Mesendoderm (in vitro differentiated cells): ENCODE data around the gene FRRS1L.

Experiments used
- DNase-seq: peaks from one replicate; pipeline ENCODE4 v3.0.0; 2013
- H2AK5ac ChIP-seq: 2 replicates; pipeline ENCODE4 v1.6.1; 2013; ENCODE audit warnings: low read length, inconsistent platforms
- H2BK120ac ChIP-seq: 2 replicates; pipeline ENCODE4 v1.6.1; 2013; ENCODE audit warnings: low read depth, mild to moderate bottlenecking, low read length, moderate library complexity, mixed read lengths
- H2BK15ac ChIP-seq: replicated peaks from 2 replicates; pipeline ENCODE4 v1.6.1; 2013; ENCODE audit warnings: low read depth, mild to moderate bottlenecking, moderate library complexity
- H2BK5ac ChIP-seq: 2 replicates; pipeline ENCODE4 v1.6.1; 2013; ENCODE audit warnings: low read length, inconsistent platforms
- H3K18ac ChIP-seq: 2 replicates; pipeline ENCODE4 v1.6.1; 2013; ENCODE audit warnings: mild to moderate bottlenecking, low read length, mixed read lengths
- H3K23ac ChIP-seq: one replicate; pipeline ENCODE4 v1.6.1; 2013; ENCODE audit warnings: low read length
- H3K27ac ChIP-seq: 2 replicates; pipeline ENCODE4 v1.5.1; 2013; ENCODE audit warnings: low read depth, mild to moderate bottlenecking, inconsistent platforms, low read length, moderate library complexity
- H3K27me3 ChIP-seq: 2 replicates; pipeline ENCODE4 v1.6.1; 2013; ENCODE audit warnings: low read length, control low read depth, mild to moderate bottlenecking, inconsistent platforms; ENCODE audit not compliant: insufficient read depth, poor library complexity
- H3K36me3 ChIP-seq: 2 replicates; pipeline ENCODE4 v1.6.1; 2013; ENCODE audit warnings: low read length, inconsistent platforms; ENCODE audit not compliant: control insufficient read depth, insufficient read depth
- H3K4ac ChIP-seq: one replicate; pipeline ENCODE4 v1.6.1; 2013; ENCODE audit warnings: low read depth, mild to moderate bottlenecking, low read length, moderate library complexity
- H3K4me1 ChIP-seq: 2 replicates; pipeline ENCODE4 v1.6.1; 2013; ENCODE audit warnings: low read depth, low read length, inconsistent platforms; ENCODE audit not compliant: control insufficient read depth
- H3K4me2 ChIP-seq: 2 replicates; pipeline ENCODE4 v1.6.1; 2013; ENCODE audit warnings: low read length
- H3K4me3 ChIP-seq: 2 replicates; pipeline ENCODE4 v1.5.1; 2013; ENCODE audit warnings: mild to moderate bottlenecking, low read length
- H3K56ac ChIP-seq: one replicate; pipeline ENCODE4 v1.6.1; 2013; ENCODE audit warnings: low read length
- H3K79me1 ChIP-seq: 2 replicates; pipeline ENCODE4 v1.6.1; 2013; ENCODE audit warnings: low read length, inconsistent platforms
- H3K79me2 ChIP-seq: 2 replicates; pipeline ENCODE4 v1.6.1; 2013; ENCODE audit warnings: mild to moderate bottlenecking, low read length; ENCODE audit not compliant: control insufficient read depth, insufficient read depth
- H3K9ac ChIP-seq: 2 replicates; pipeline ENCODE4 v1.6.1; 2013; ENCODE audit warnings: low read length, inconsistent platforms
- H4K5ac ChIP-seq: one replicate; pipeline ENCODE4 v1.6.1; 2013; ENCODE audit warnings: low read length
- H4K8ac ChIP-seq: one replicate; pipeline ENCODE4 v1.6.1; 2013; ENCODE audit warnings: low read depth, mild to moderate bottlenecking, control low read depth, low read length, moderate library complexity
- whole genome bisulfite sequencing: extraction: QIAGEN DNeasy Blood & Tissue Kit; methylation state at CpG from one replicate; pipeline ENCODE4 v1.1.7; 2013; ENCODE audit warnings: low lambda C conversion rate, missing lambda C conversion rate; ENCODE audit not compliant: insufficient coverage; ENCODE audit errors: extremely low coverage; 5-methylcytosine and 5-hydroxymethylcytosine counted together

FRRS1L gene

DNA sequence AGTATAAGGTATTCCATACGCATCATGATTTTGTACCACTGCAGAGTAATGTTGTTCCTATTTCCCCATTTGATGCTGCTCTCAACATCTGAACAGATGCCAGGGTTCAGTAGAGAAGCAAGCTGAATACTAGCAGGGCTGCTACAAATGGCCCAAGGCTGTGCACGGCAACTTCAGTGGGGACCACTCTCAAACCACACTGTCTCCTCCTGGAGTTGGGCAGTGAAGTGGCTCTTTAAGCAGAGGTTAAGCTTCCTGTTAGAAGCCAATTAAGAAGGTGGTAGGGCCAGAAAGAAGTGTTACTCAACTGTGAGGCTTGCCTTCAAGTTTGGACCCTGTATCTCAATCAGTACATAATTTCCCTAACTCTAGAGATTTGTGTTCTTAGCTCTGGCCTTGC, 79.3 kb downstream of the FRRS1L start:
- no peak overlapping the region for H4K8ac ChIP-seq
- no peak overlapping the region for H3K23ac ChIP-seq
- H3K4me1 ChIP-seq, result no peaks in the 10 kb centered on the region
- no peak overlapping the region for H3K4ac ChIP-seq
- H2BK5ac ChIP-seq, result no peak overlapping the region
- DNase-seq, result no peak
- H3K27me3 ChIP-seq, result no peaks in the 10 kb centered on the region
- H2BK15ac ChIP-seq, result no peak overlapping the region
- no CpG with 5 or more reads among the region's 2 CpGs for WGBS
- H3K56ac ChIP-seq, result no peak overlapping the region
- no peak overlapping the region for H3K4me3 ChIP-seq
- H3K9ac ChIP-seq, result no peak overlapping the region
- H3K18ac ChIP-seq, result no peak overlapping the region
- H2AK5ac ChIP-seq, result no peak overlapping the region
- H3K36me3 ChIP-seq, result peaks cover 3% of the 10 kb centered on the region
- no peak overlapping the region for H4K5ac ChIP-seq
- H3K4me2 ChIP-seq, result no peak overlapping the region
- H3K79me1 ChIP-seq, result peaks cover 8% of the 10 kb centered on the region
- H3K27ac ChIP-seq, result no peak overlapping the region
- H3K79me2 ChIP-seq, result peaks cover 3% of the 10 kb centered on the region
- H2BK120ac ChIP-seq, result no peak overlapping the region

DNA sequence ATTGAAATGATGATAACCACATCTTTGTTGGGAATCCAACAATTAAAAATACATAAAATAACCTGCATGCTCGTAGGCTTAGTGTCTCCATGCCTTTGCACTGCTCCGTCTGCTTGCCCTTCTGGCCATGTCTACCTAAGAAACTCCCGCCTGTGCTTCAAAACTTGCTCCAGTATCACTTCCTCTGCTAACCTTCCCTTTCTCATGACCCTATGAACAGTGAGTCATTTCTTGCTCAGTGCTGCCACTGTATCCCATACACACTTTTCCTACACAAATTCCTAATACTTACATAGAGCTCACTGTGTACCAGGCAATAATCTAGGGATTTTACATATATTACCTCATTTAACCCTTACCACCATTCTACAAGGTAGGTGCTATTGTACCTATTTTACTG, 80.8 kb downstream of the FRRS1L start:
- H3K4ac ChIP-seq, result no peak overlapping the region
- no peak overlapping the region for H4K5ac ChIP-seq
- peaks cover 3% of the 10 kb centered on the region for H3K36me3 ChIP-seq
- H3K23ac ChIP-seq, result no peak overlapping the region
- H4K8ac ChIP-seq, result no peak overlapping the region
- no peak overlapping the region for H3K9ac ChIP-seq
- H3K79me1 ChIP-seq, result peaks cover 5% of the 10 kb centered on the region
- H3K18ac ChIP-seq, result no peak overlapping the region
- H2AK5ac ChIP-seq, result no peak overlapping the region
- DNase-seq, result no peak
- H2BK120ac ChIP-seq, result no peak overlapping the region
- no peak overlapping the region for H2BK5ac ChIP-seq
- H3K56ac ChIP-seq, result no peak overlapping the region
- no peaks in the 10 kb centered on the region for H3K4me1 ChIP-seq
- WGBS, result no CpG with 5 or more reads among the region's 3 CpGs
- no peak overlapping the region for H3K27ac ChIP-seq
- H3K4me3 ChIP-seq, result no peak overlapping the region
- no peaks in the 10 kb centered on the region for H3K27me3 ChIP-seq
- peaks cover 1% of the 10 kb centered on the region for H3K79me2 ChIP-seq
- no peak overlapping the region for H2BK15ac ChIP-seq
- no peak overlapping the region for H3K4me2 ChIP-seq

- H4K8ac ChIP-seq, result no peak overlapping the region
- no peaks in the 10 kb centered on the region for H3K79me2 ChIP-seq
- H3K36me3 ChIP-seq, result no peaks in the 10 kb centered on the region
- H3K4me1 ChIP-seq, result no peaks in the 10 kb centered on the region
- no peak overlapping the region for H2BK15ac ChIP-seq
- H3K56ac ChIP-seq, result no peak overlapping the region
- no peak overlapping the region for H3K9ac ChIP-seq
- no peak overlapping the region for H3K4ac ChIP-seq
- H2BK120ac ChIP-seq, result no peak overlapping the region
- no peak overlapping the region for H4K5ac ChIP-seq
- H2BK5ac ChIP-seq, result no peak overlapping the region
- H3K18ac ChIP-seq, result no peak overlapping the region
- H3K27me3 ChIP-seq, result no peaks in the 10 kb centered on the region
- H3K23ac ChIP-seq, result no peak overlapping the region
- H3K27ac ChIP-seq, result no peak overlapping the region
- H2AK5ac ChIP-seq, result no peak overlapping the region
- H3K4me2 ChIP-seq, result no peak overlapping the region
- no peak overlapping the region for H3K4me3 ChIP-seq
- peaks cover 2% of the 10 kb centered on the region for H3K79me1 ChIP-seq
- DNase-seq, result no peak
Measured at GRCh38 chr9:109085510-109085909, 81.5 kb downstream of the FRRS1L start.

- no peak overlapping the region for H3K27ac ChIP-seq
- no peak overlapping the region for H2BK15ac ChIP-seq
- no peak overlapping the region for H4K5ac ChIP-seq
- H3K4ac ChIP-seq, result no peak overlapping the region
- no peak for DNase-seq
- WGBS, result no CpG with 5 or more reads among the region's 4 CpGs
- no peak overlapping the region for H2AK5ac ChIP-seq
- H3K4me1 ChIP-seq, result no peaks in the 10 kb centered on the region
- no peak overlapping the region for H2BK120ac ChIP-seq
- H3K36me3 ChIP-seq, result no peaks in the 10 kb centered on the region
- H3K9ac ChIP-seq, result no peak overlapping the region
- H3K27me3 ChIP-seq, result no peaks in the 10 kb centered on the region
- no peaks in the 10 kb centered on the region for H3K79me2 ChIP-seq
- peaks cover 2% of the 10 kb centered on the region for H3K79me1 ChIP-seq
- H3K18ac ChIP-seq, result no peak overlapping the region
- H3K56ac ChIP-seq, result no peak overlapping the region
- H4K8ac ChIP-seq, result no peak overlapping the region
- H3K23ac ChIP-seq, result no peak overlapping the region
- no peak overlapping the region for H3K4me2 ChIP-seq
- H3K4me3 ChIP-seq, result no peak overlapping the region
- H2BK5ac ChIP-seq, result no peak overlapping the region
Measured at GRCh38 chr9:109083813-109084405, 83.1 kb downstream of the FRRS1L start.

- no peak for DNase-seq
- H3K27ac ChIP-seq, result no peak overlapping the region
- H3K4ac ChIP-seq, result no peak overlapping the region
- no peak overlapping the region for H3K9ac ChIP-seq
- H3K79me1 ChIP-seq, result peaks cover 2% of the 10 kb centered on the region
- H3K27me3 ChIP-seq, result no peaks in the 10 kb centered on the region
- H2BK120ac ChIP-seq, result no peak overlapping the region
- WGBS, result no CpG with 5 or more reads among the region's 7 CpGs
- no peak overlapping the region for H2BK5ac ChIP-seq
- no peaks in the 10 kb centered on the region for H3K4me1 ChIP-seq
- H3K36me3 ChIP-seq, result peaks cover 2% of the 10 kb centered on the region
- H3K56ac ChIP-seq, result no peak overlapping the region
- H3K79me2 ChIP-seq, result no peaks in the 10 kb centered on the region
- H4K5ac ChIP-seq, result no peak overlapping the region
- no peak overlapping the region for H3K23ac ChIP-seq
- H3K4me2 ChIP-seq, result no peak overlapping the region
- no peak overlapping the region for H2BK15ac ChIP-seq
- no peak overlapping the region for H4K8ac ChIP-seq
- no peak overlapping the region for H3K18ac ChIP-seq
- H2AK5ac ChIP-seq, result no peak overlapping the region
- no peak overlapping the region for H3K4me3 ChIP-seq
Measured at GRCh38 chr9:109083141-109083540, 83.9 kb downstream of the FRRS1L start.

GRCh38 chr9:109082091-109082620, 84.9 kb downstream of the FRRS1L start:
- Histone ChIP-seq H3K4me3 (no peak overlapping the region), H3K27ac (no peak overlapping the region), H2BK5ac (no peak overlapping the region), H2BK120ac (no peak overlapping the region), H3K27me3 (no peaks in the 10 kb centered on the region), H3K56ac (no peak overlapping the region), H2AK5ac (no peak overlapping the region), H3K36me3 (peaks cover 2% of the 10 kb centered on the region), H3K4ac (no peak overlapping the region), H3K4me2 (no peak overlapping the region), H4K5ac (no peak overlapping the region), H3K79me1 (no peaks in the 10 kb centered on the region), H3K9ac (no peak overlapping the region), H3K79me2 (no peaks in the 10 kb centered on the region), H2BK15ac (no peak overlapping the region), H3K4me1 (no peaks in the 10 kb centered on the region), H4K8ac (no peak overlapping the region), H3K18ac (no peak overlapping the region), H3K23ac (no peak overlapping the region)
- no peak for DNase-seq
- WGBS, result no CpG with 5 or more reads among the region's 2 CpGs
